SIG-M5 treated with dmso at 0.1 percent for 504 hours (cell line): ENCODE measurements around the gene CHAF1A.

ENCODE experiments used
- DNase-seq: peaks from one replicate; lab custom pipeline; 2025; ENCODE audit not compliant: unreplicated experiment; lab: John Stamatoyannopoulos, UW

CHAF1A gene

GRCh38 chr19:4487572-4487971 is 85.1 kb downstream of the CHAF1A start:
- no peak for DNase-seq

GRCh38 chr19:4488496-4488895 is 86.1 kb downstream of the CHAF1A start:
- no peak for DNase-seq

- DNase-seq: no peak
These were observed 89.0 kb downstream of the CHAF1A start for GRCh38 chr19:4491446-4491845.

GRCh38 chr19:4492337-4493103 is 90.1 kb downstream of the CHAF1A start:
- no peak for DNase-seq
